ENCODE results near the gene MECR. TPM values are rescaled to one million over a fixed set of nuclear protein-coding genes. Genes with fewer than 3 reads are reported as not detected.

MECR gene
- total and polyA plus RNA-seq, 4 experiments from 2014 or later = 12.0 to 17.1 (median 14.2) TPM

- Mint-ChIP-seq H3K36me3 (peaks cover 26 to 50% of the 10 kb centered on the region in 2 donors), H3K9me3 (no peaks in the 10 kb centered on the region), H3K4me1 (peaks cover 0 to 1% (median 0%) of the 10 kb centered on the region in 4 donors), H3K4me3 (no peak overlapping the region), H3K27me3 (no peaks in the 10 kb centered on the region), H3K27ac (no peak overlapping the region)
- Histone ChIP-seq H3K9me3 (ENCODE audit: control insufficient read depth in 1 of 2, low read length in 2 of 2) (no peaks in the 10 kb centered on the region), H3K27ac (ENCODE audit: low read depth, low read length) (no peak overlapping the region), H3K4me1 (ENCODE audit: insufficient read depth, low read length) (no peaks in the 10 kb centered on the region), H3K27me3 (ENCODE audit: insufficient read depth, low read length) (no peaks in the 10 kb centered on the region), H3K4me3 (ENCODE audit: low read length in 2 of 2) (no peak overlapping the region), H3K36me3 (ENCODE audit: insufficient read depth, low read length) (no peaks in the 10 kb centered on the region)
- intact Hi-C loops (cut with micrococcal nuclease) = no loop called here
- POLR2A ChIA-PET (ENCODE audit: partially characterized antibody) = no interaction called here
- CTCF ChIA-PET (ENCODE audit: partially characterized antibody) = interaction anchor here (1.5 kb wide), 1 partner anchor 9 kb away, joined by 4 read pairs; no protein-coding TSS in a partner anchor
- no peak for DNase-seq
Measured at GRCh38 chr1:29211086-29212030, 19.4 kb downstream of the MECR start.

- peak overlapping the region in 1 of 7 donors; percentile 12 for H3K27ac Mint-ChIP-seq
Measured at GRCh38 chr1:29210278-29211085, 20.3 kb downstream of the MECR start.

GRCh38 chr1:29209173-29209572, 21.6 kb downstream of the MECR start:
- POLR2A ChIA-PET (ENCODE audit: partially characterized antibody) = no interaction called here
- H3K27ac Mint-ChIP-seq = peak overlapping the region in 1 of 7 donors; percentile 2
- Histone ChIP-seq H3K9me3 (ENCODE audit: control insufficient read depth in 1 of 2, low read length in 2 of 2) (no peaks in the 10 kb centered on the region), H3K4me1 (ENCODE audit: insufficient read depth, low read length) (no peaks in the 10 kb centered on the region), H3K27ac (ENCODE audit: low read depth, low read length) (no peak overlapping the region), H3K36me3 (ENCODE audit: insufficient read depth, low read length) (peaks cover 6% of the 10 kb centered on the region), H3K27me3 (ENCODE audit: insufficient read depth, low read length) (no peaks in the 10 kb centered on the region), H3K4me3 (ENCODE audit: low read length in 2 of 2) (no peak overlapping the region)
- intact Hi-C loops (cut with micrococcal nuclease) = no loop called here
- H3K9me3 Mint-ChIP-seq = no peaks in the 10 kb centered on the region
- CTCF ChIA-PET (ENCODE audit: partially characterized antibody) = interaction anchor here (0.6 kb wide), 1 partner anchor 385 kb away, joined by 5 read pairs; no protein-coding TSS in a partner anchor
- no peak overlapping the region for H3K4me3 Mint-ChIP-seq
- H3K27me3 Mint-ChIP-seq = no peaks in the 10 kb centered on the region
- DNase-seq = no peak
- peaks cover 18 to 46% of the 10 kb centered on the region in 2 donors for H3K36me3 Mint-ChIP-seq
- no peaks in the 10 kb centered on the region for H3K4me1 Mint-ChIP-seq

More at GRCh38 chr1:29210278-29211085, 20.3 kb downstream of the MECR start:
- intact Hi-C loops (cut with micrococcal nuclease) = no loop called here
- Mint-ChIP-seq H3K4me1 (peaks cover 0 to 1% (median 0%) of the 10 kb centered on the region in 4 donors), H3K36me3 (peaks cover 24 to 51% of the 10 kb centered on the region in 2 donors), H3K9me3 (no peaks in the 10 kb centered on the region), H3K27me3 (no peaks in the 10 kb centered on the region), H3K4me3 (no peak overlapping the region)
- Histone ChIP-seq H3K4me3 (ENCODE audit: low read length in 2 of 2) (no peak overlapping the region), H3K27ac (ENCODE audit: low read depth, low read length) (no peak overlapping the region), H3K27me3 (ENCODE audit: insufficient read depth, low read length) (no peaks in the 10 kb centered on the region), H3K9me3 (ENCODE audit: control insufficient read depth in 1 of 2, low read length in 2 of 2) (no peaks in the 10 kb centered on the region), H3K4me1 (ENCODE audit: insufficient read depth, low read length) (no peaks in the 10 kb centered on the region), H3K36me3 (ENCODE audit: insufficient read depth, low read length) (peaks cover 6% of the 10 kb centered on the region)
- no peak for DNase-seq
- POLR2A ChIA-PET (ENCODE audit: partially characterized antibody) = no interaction called here
- CTCF ChIA-PET (ENCODE audit: partially characterized antibody) = interaction anchor here (1.5 kb wide), 1 partner anchor 8 kb away, joined by 4 read pairs; no protein-coding TSS in a partner anchor

- Mint-ChIP-seq H3K27me3 (no peaks in the 10 kb centered on the region), H3K9me3 (no peaks in the 10 kb centered on the region), H3K36me3 (peaks cover 14 to 43% of the 10 kb centered on the region in 2 donors), H3K4me3 (no peak overlapping the region), H3K4me1 (peaks cover 0 to under 1% (median 0%) of the 10 kb centered on the region in 4 donors), H3K27ac (peak overlapping the region in 1 of 7 donors; percentile 79)
- H3K9me3 ChIP-seq (ENCODE audit: control insufficient read depth in 1 of 2, low read length in 2 of 2) = no peaks in the 10 kb centered on the region
- no peak overlapping the region for H3K4me3 ChIP-seq (ENCODE audit: low read length in 2 of 2)
- H3K27me3 ChIP-seq (ENCODE audit: insufficient read depth, low read length) = no peaks in the 10 kb centered on the region
- H3K36me3 ChIP-seq (ENCODE audit: insufficient read depth, low read length) = peaks cover 6% of the 10 kb centered on the region
- intact Hi-C loops (cut with micrococcal nuclease) = no loop called here
- no peak for DNase-seq
- H3K27ac ChIP-seq (ENCODE audit: low read depth, low read length) = no peak overlapping the region
- no peaks in the 10 kb centered on the region for H3K4me1 ChIP-seq (ENCODE audit: insufficient read depth, low read length)
- ChIA-PET CTCF (ENCODE audit: partially characterized antibody) (interaction anchor here (0.6 kb wide), 1 partner anchor 384 kb away, joined by 5 read pairs; no protein-coding TSS in a partner anchor), POLR2A (ENCODE audit: partially characterized antibody) (no interaction called here)
Measured at GRCh38 chr1:29208442-29208841, 22.3 kb downstream of the MECR start.

- H3K36me3 ChIP-seq (ENCODE audit: insufficient read depth, low read length) = peaks cover 12% of the 10 kb centered on the region
- H3K9me3 ChIP-seq (ENCODE audit: control insufficient read depth in 1 of 2, low read length in 2 of 2) = no peaks in the 10 kb centered on the region
- Mint-ChIP-seq H3K27ac (peak overlapping the region in 2 of 7 donors; percentile 12 to 24), H3K36me3 (peaks cover 16 to 32% of the 10 kb centered on the region in 2 donors), H3K27me3 (no peaks in the 10 kb centered on the region), H3K9me3 (no peaks in the 10 kb centered on the region), H3K4me3 (no peak overlapping the region), H3K4me1 (peaks cover 0 to 7% (median 2%) of the 10 kb centered on the region in 4 donors)
- no peaks in the 10 kb centered on the region for H3K4me1 ChIP-seq (ENCODE audit: insufficient read depth, low read length)
- H3K27ac ChIP-seq (ENCODE audit: low read depth, low read length) = no peak overlapping the region
- H3K4me3 ChIP-seq (ENCODE audit: low read length in 2 of 2) = no peak overlapping the region
- intact Hi-C loops (cut with micrococcal nuclease) = loop anchor here (1.0 to 2.0 kb wide), 4 partner anchors 21 to 417 kb away; partner anchors contain the start of gene SRSF4
- peak; percentile 73 to 81 (median 76) for DNase-seq
- H3K27me3 ChIP-seq (ENCODE audit: insufficient read depth, low read length) = no peaks in the 10 kb centered on the region
- ChIA-PET CTCF (ENCODE audit: partially characterized antibody) (interaction anchor here (0.6 to 7.7 kb wide), 43 partner anchors 8 to 1178 kb away, joined by 3 to 133 read pairs (median 4); partner anchors contain the start of gene SRSF4), POLR2A (ENCODE audit: partially characterized antibody) (interaction anchor here (2.2 to 3.6 kb wide), 2 partner anchors 21 to 28 kb away, joined by 4 to 22 read pairs; partner anchors contain the start of genes MECR and SRSF4)
Measured at GRCh38 chr1:29202584-29203340, 28.0 kb downstream of the MECR start.

- ChIA-PET POLR2A (ENCODE audit: partially characterized antibody) (interaction anchor here (0.5 to 3.6 kb wide), 4 partner anchors 20 to 690 kb away, joined by 3 to 22 read pairs (median 4); partner anchors contain the start of genes MECR and SRSF4), CTCF (ENCODE audit: partially characterized antibody) (interaction anchor here (0.7 to 7.7 kb wide), 41 partner anchors 8 to 842 kb away, joined by 3 to 133 read pairs (median 4); partner anchors contain the start of gene SRSF4)
Measured at GRCh38 chr1:29202053-29202452, 28.7 kb downstream of the MECR start.

More at GRCh38 chr1:29202053-29202452, 28.7 kb downstream of the MECR start:
- H3K9me3 Mint-ChIP-seq = no peaks in the 10 kb centered on the region
- H3K4me3 Mint-ChIP-seq = no peak overlapping the region
- Histone ChIP-seq H3K4me3 (ENCODE audit: low read length in 2 of 2) (no peak overlapping the region), H3K9me3 (ENCODE audit: control insufficient read depth in 1 of 2, low read length in 2 of 2) (no peaks in the 10 kb centered on the region), H3K27me3 (ENCODE audit: insufficient read depth, low read length) (no peaks in the 10 kb centered on the region), H3K27ac (ENCODE audit: low read depth, low read length) (no peak overlapping the region), H3K4me1 (ENCODE audit: insufficient read depth, low read length) (no peaks in the 10 kb centered on the region), H3K36me3 (ENCODE audit: insufficient read depth, low read length) (peaks cover 12% of the 10 kb centered on the region)
- peaks cover 0 to 7% (median 3%) of the 10 kb centered on the region in 4 donors for H3K4me1 Mint-ChIP-seq
- no peaks in the 10 kb centered on the region for H3K27me3 Mint-ChIP-seq
- DNase-seq = no peak
- intact Hi-C loops (cut with micrococcal nuclease) = loop anchor here (2.0 kb wide), 1 partner anchor 167 kb away; no protein-coding TSS in a partner anchor
- H3K27ac Mint-ChIP-seq = no peak overlapping the region
- H3K36me3 Mint-ChIP-seq = peaks cover 16 to 37% of the 10 kb centered on the region in 2 donors
